H1 (cell line): ENCODE results near the gene LIMA1. TPM values are rescaled to one million over a fixed set of nuclear protein-coding genes. Genes with fewer than 3 reads are reported as not detected.

ENCODE experiments used
- CTCF ChIA-PET: fragments of 300-600 bp; sonication (Branson Sonifier 250); formaldehyde crosslinking; loops from one replicate; lab custom pipeline; 2021; ENCODE audit not compliant: partially characterized antibody; lab: Charles Lee
- POLR2A ChIA-PET: fragments of 300-600 bp; sonication (Branson Sonifier 250); formaldehyde crosslinking; loops from one replicate; lab custom pipeline; 2021; ENCODE audit warnings: inconsistent platforms; ENCODE audit not compliant: partially characterized antibody; lab: Charles Lee
- DNase-seq, 2 experiments: peaks; one replicate each; pipeline versions ENCODE4 v3.0.0 to v3.0.0-alpha.2; 2010 to 2022; ENCODE audit warnings: low spot score in 2 of 2, low read depth in 1 of 2, mixed read lengths in 1 of 2
- FAIRE-seq: peaks from 2 replicates; lab custom pipeline; 2011; peaks lifted over from hg19 to GRCh38; lab: Jason Lieb, UNC
- H2AFZ ChIP-seq: 2 replicates; pipeline ENCODE4 v1.8.1; 2012; ENCODE audit warnings: low read length, inconsistent platforms
- H2AK5ac ChIP-seq: 2 replicates; pipeline ENCODE4 v1.6.1; 2013; ENCODE audit warnings: low read depth, low read length
- H2BK120ac ChIP-seq: replicated peaks from 2 replicates; pipeline ENCODE3; 2013; ENCODE audit warnings: low read depth, low read length, inconsistent platforms
- H2BK12ac ChIP-seq: 2 replicates; pipeline ENCODE4 v1.6.1; 2013; ENCODE audit warnings: low read depth, low read length
- H2BK15ac ChIP-seq: 2 replicates; pipeline ENCODE4 v1.6.1; 2013; ENCODE audit warnings: low read length
- H2BK20ac ChIP-seq: 2 replicates; pipeline ENCODE4 v1.6.1; 2013; ENCODE audit warnings: low read length
- H2BK5ac ChIP-seq: 2 replicates; pipeline ENCODE4 v1.6.1; 2013; ENCODE audit warnings: low read depth, low read length
- H3K14ac ChIP-seq: 2 replicates; pipeline ENCODE4 v1.6.1; 2013; ENCODE audit warnings: inconsistent platforms; ENCODE audit not compliant: insufficient read length
- H3K18ac ChIP-seq: 2 replicates; pipeline ENCODE4 v1.6.1; 2013; ENCODE audit warnings: low read length; ENCODE audit errors: extremely low read depth
- H3K23ac ChIP-seq: 2 replicates; pipeline ENCODE4 v1.6.1; 2013; ENCODE audit warnings: inconsistent platforms; ENCODE audit not compliant: insufficient read length
- H3K23me2 ChIP-seq: 2 replicates; pipeline ENCODE4 v1.6.1; 2013; ENCODE audit warnings: low read depth, low read length
- H3K27ac ChIP-seq: 2 replicates; pipeline ENCODE4 v1.6.1; 2011; ENCODE audit warnings: low read depth, low read length, inconsistent platforms
- H3K27me3 ChIP-seq, 4 experiments: replicated peaks in 1 of 4; 1 replicate in 1 of 4; 2 replicates in 3 of 4; pipeline versions ENCODE4 v1.6.1 to v1.8.1; 2011 to 2013; ENCODE audit warnings: low read length in 3 of 4, mild to moderate bottlenecking in 3 of 4, inconsistent platforms in 2 of 4, mixed read lengths in 2 of 4, moderate library complexity in 1 of 4; ENCODE audit not compliant: control insufficient read depth in 3 of 4, insufficient read depth in 3 of 4; ENCODE audit errors: extremely low read depth in 1 of 4
- H3K36me3 ChIP-seq, 4 experiments: 2 replicates each; pipeline versions ENCODE4 v1.6.1 to v1.8.1; 2011 to 2013; ENCODE audit warnings: mild to moderate bottlenecking in 4 of 4, low read length in 3 of 4, moderate library complexity in 2 of 4, control low read depth in 1 of 4, inconsistent platforms in 1 of 4; ENCODE audit not compliant: insufficient read depth in 4 of 4, control insufficient read depth in 2 of 4
- H3K4ac ChIP-seq: replicated peaks from 2 replicates; pipeline ENCODE3; 2013; ENCODE audit warnings: low read length, low read depth, mixed read lengths, inconsistent platforms; ENCODE audit not compliant: insufficient read length
- H3K4me1 ChIP-seq, 4 experiments: replicated peaks in 1 of 4; 1 replicate in 1 of 4; 2 replicates in 3 of 4; pipeline versions ENCODE4 v1.6.1 to v1.8.1; 2011 to 2013; ENCODE audit warnings: low read length in 3 of 4, inconsistent platforms in 2 of 4, mixed read lengths in 1 of 4; ENCODE audit not compliant: insufficient read depth in 4 of 4, control insufficient read depth in 3 of 4
- H3K4me2 ChIP-seq, 2 experiments: 2 replicates each; pipeline versions ENCODE4 v1.6.1 to v1.8.1; 2011 to 2013; ENCODE audit warnings: low read depth in 2 of 2, low read length in 2 of 2, control low read depth in 1 of 2, inconsistent platforms in 1 of 2, mild to moderate bottlenecking in 1 of 2; ENCODE audit not compliant: insufficient read depth in 1 of 2
- H3K4me3 ChIP-seq, 4 experiments: fragments of 200-600, 300-600 bp in 1 of 4; sonication (generic), shearing (Covaris generic), sonication (Bioruptor Twin) in 1 of 4; 2 replicates each; pipeline versions ENCODE4 v1.5.1 to v1.8.1; 2011 to 2016; ENCODE audit warnings: low read length in 4 of 4, low read depth in 3 of 4, control low read depth in 2 of 4, inconsistent platforms in 2 of 4, mild to moderate bottlenecking in 2 of 4, mixed read lengths in 1 of 4, moderate library complexity in 1 of 4; ENCODE audit not compliant: insufficient read depth in 2 of 4; ENCODE audit errors: extremely low read depth in 1 of 4
- H3K56ac ChIP-seq: replicated peaks from 2 replicates; pipeline ENCODE3; 2013; ENCODE audit warnings: low read depth, mild to moderate bottlenecking, mixed read lengths, low read length, inconsistent platforms; ENCODE audit not compliant: insufficient read length
- H3K79me1 ChIP-seq: 2 replicates; pipeline ENCODE4 v1.6.1; 2013; ENCODE audit warnings: low read depth, low read length, control low read depth
- H3K79me2 ChIP-seq, 2 experiments: 2 replicates each; pipeline versions ENCODE4 v1.6.1 to v1.8.1; 2012 to 2013; ENCODE audit warnings: low read length in 2 of 2, mild to moderate bottlenecking in 2 of 2, inconsistent platforms in 1 of 2; ENCODE audit not compliant: insufficient read depth in 2 of 2, control insufficient read depth in 1 of 2
- H3K9ac ChIP-seq, 4 experiments: replicated peaks in 1 of 4; 1 replicate in 1 of 4; 2 replicates in 3 of 4; pipeline versions ENCODE4 v1.6.1 to v1.8.1; 2011 to 2013; ENCODE audit warnings: low read depth in 3 of 4, low read length in 3 of 4, control low read depth in 2 of 4, mild to moderate bottlenecking in 2 of 4, moderate library complexity in 2 of 4, inconsistent platforms in 1 of 4; ENCODE audit errors: extremely low read depth in 1 of 4
- H3K9me3 ChIP-seq, 2 experiments: 2 replicates each; pipeline versions ENCODE4 v1.6.1 to v1.8.1; 2012 to 2013; ENCODE audit warnings: mild to moderate bottlenecking in 2 of 2, moderate library complexity in 2 of 2, control low read depth in 1 of 2, inconsistent platforms in 1 of 2, low read depth in 1 of 2, low read length in 1 of 2, mixed read lengths in 1 of 2; ENCODE audit not compliant: insufficient read depth in 2 of 2
- H4K20me1 ChIP-seq, 2 experiments: replicated peaks in 1 of 2; 2 replicates each; pipeline versions ENCODE3 to v1.8.1; 2011 to 2013; ENCODE audit warnings: inconsistent platforms in 2 of 2, low read length in 2 of 2, mild to moderate bottlenecking in 1 of 2; ENCODE audit not compliant: insufficient read depth in 2 of 2, control insufficient read depth in 1 of 2
- H4K5ac ChIP-seq: 2 replicates; pipeline ENCODE4 v1.6.1; 2013; ENCODE audit warnings: low read length, low read depth, mixed read lengths, inconsistent platforms; ENCODE audit not compliant: insufficient read length
- H4K8ac ChIP-seq: 2 replicates; pipeline ENCODE4 v1.8.0; 2013; ENCODE audit warnings: mild to moderate bottlenecking, moderate library complexity, low read length, inconsistent platforms; ENCODE audit not compliant: insufficient read depth; ENCODE audit errors: extremely low read depth
- H4K91ac ChIP-seq: replicated peaks from 2 replicates; pipeline ENCODE3; 2013; ENCODE audit warnings: low read length, mixed read lengths, inconsistent platforms; ENCODE audit not compliant: insufficient read length
- CEBPB ChIP-seq: IDR thresholded peaks from 2 replicates; pipeline ENCODE4 v1.6.1; 2012; ENCODE audit warnings: low read depth, low read length
- CREB1 ChIP-seq: IDR thresholded peaks from 2 replicates; pipeline ENCODE4 v1.6.1; 2012; ENCODE audit warnings: inconsistent platforms
- EP300 ChIP-seq, 2 experiments: IDR thresholded peaks; 1 replicate in 1 of 2; 2 replicates in 1 of 2; pipeline ENCODE4 v1.6.1; 2011 to 2012; ENCODE audit warnings: low read depth in 2 of 2, low read length in 2 of 2, mild to moderate bottlenecking in 2 of 2, borderline replicate concordance in 1 of 2, inconsistent platforms in 1 of 2, moderate library complexity in 1 of 2
- GTF2F1 ChIP-seq: IDR thresholded peaks from 2 replicates; pipeline ENCODE4 v1.6.1; 2012; ENCODE audit warnings: low read depth, low read length, improper control_type of control experiment, borderline replicate concordance
- HDAC2 ChIP-seq, 2 experiments: fragments of 300-600 bp in 1 of 2; sonication (generic) in 1 of 2; IDR thresholded peaks; 2 replicates each; pipeline ENCODE4 v1.6.1; 2011 to 2012; ENCODE audit warnings: low read depth in 2 of 2, low read length in 2 of 2, mild to moderate bottlenecking in 2 of 2, moderate library complexity in 2 of 2, borderline replicate concordance in 1 of 2, inconsistent platforms in 1 of 2
- KDM5A ChIP-seq: fragments of 200-600 bp; IDR thresholded peaks from 2 replicates; pipeline ENCODE4 v1.7.1; 2012; ENCODE audit warnings: mild to moderate bottlenecking, low read length, inconsistent platforms, mixed read lengths
- MAFK ChIP-seq: IDR thresholded peaks from 2 replicates; pipeline ENCODE4 v1.6.1; 2012; ENCODE audit warnings: low read depth, mild to moderate bottlenecking, improper control_type of control experiment, low read length
- MAX ChIP-seq: IDR thresholded peaks from 2 replicates; pipeline ENCODE4 v1.6.1; 2012; ENCODE audit warnings: inconsistent platforms
- RXRA ChIP-seq: IDR thresholded peaks from 2 replicates; pipeline ENCODE4 v1.6.1; 2011; ENCODE audit warnings: low read depth, mild to moderate bottlenecking, low read length, moderate library complexity; ENCODE audit not compliant: insufficient read depth
- SIN3A ChIP-seq, 2 experiments: IDR thresholded peaks in 1 of 2; conservative IDR thresholded peaks in 1 of 2; 2 replicates each; pipeline ENCODE4 v1.6.1; 2011 to 2012; ENCODE audit warnings: low read length in 2 of 2, improper control_type of control experiment in 1 of 2, low read depth in 1 of 2, mild to moderate bottlenecking in 1 of 2
- SP4 ChIP-seq: IDR thresholded peaks from 2 replicates; pipeline ENCODE4 v1.6.1; 2012; ENCODE audit warnings: low read length, inconsistent platforms
- WGBS, 2 experiments: shearing (Covaris generic) in 1 of 2; methylation state at CpG; one replicate each; pipeline versions ENCODE4 v1.1.6 to v1.1.7; 2013 to 2015; ENCODE audit warnings: low lambda C conversion rate in 2 of 2, mixed read lengths in 2 of 2, inconsistent platforms in 1 of 2, low coverage in 1 of 2, missing lambda C conversion rate in 1 of 2; ENCODE audit not compliant: insufficient replicate concordance in 2 of 2, insufficient coverage in 1 of 2, insufficient read length in 1 of 2; ENCODE audit errors: extremely low coverage in 1 of 2, missing lambda C conversion rate in 1 of 2; 5-methylcytosine and 5-hydroxymethylcytosine counted together
- polyA plus RNA-seq, 7 experiments: library from polyadenylated mRNA; depleted of rRNA in 3 of 7; stranded (reverse) in 5 of 7; unstranded in 2 of 7; fragments of >200 nt in 5 of 7; fragments of 200-250 nt in 2 of 7; gene quantifications; 1 replicate in 5 of 7; 2 replicates in 1 of 7; 4 replicates in 1 of 7; pipeline versions ENCODE4 v1.2.1 to v1.2.3, GENCODE V29; 2011 to 2013; ENCODE audit warnings: missing spikeins in 2 of 7, mixed read lengths in 2 of 7
- total RNA-seq: library from RNA; stranded (reverse); fragmentation: NEBNext Ultra II Directional; extraction: Animal tissue kit (Norgen Biotek cat#: 25700); gene quantifications from 2 replicates; pipeline ENCODE4 v1.2.1, GENCODE V29; 2021
- TF ChIP-seq, protein P1 (sequence below): IDR thresholded peaks from 2 replicates; pipeline ENCODE4 v1.6.1; 2011; ENCODE audit warnings: low read depth, mild to moderate bottlenecking, low read length; ENCODE audit not compliant: insufficient read depth

Gene LIMA1
- total and polyA plus RNA-seq, 2 of the 8 experiments (the other 6 are each of a cell fraction or from before 2014, with no cell fraction given): 12.7 to 47.6 TPM

DNA sequence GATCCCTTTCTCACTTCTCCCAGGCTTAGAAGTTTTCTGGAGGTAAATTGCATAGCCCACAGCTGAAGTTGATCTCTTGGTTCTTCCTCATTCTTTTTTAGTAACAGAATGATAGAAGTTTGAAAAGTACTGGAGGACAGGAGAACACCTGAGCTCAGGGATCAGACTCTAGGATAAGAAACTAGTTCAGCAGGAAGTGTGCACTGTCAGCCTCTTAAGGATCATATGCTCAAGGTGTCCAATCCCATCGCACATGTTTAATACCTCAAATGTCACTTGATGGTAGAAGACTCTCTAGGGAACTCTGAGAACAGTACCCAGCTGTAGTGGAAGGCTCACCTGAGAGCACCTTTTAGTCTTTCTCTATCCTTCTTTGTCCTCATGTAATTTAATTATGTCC is 14.7 kb upstream of the LIMA1 start:
- no peak overlapping the region for H2AK5ac ChIP-seq
- H3K36me3 ChIP-seq: no peaks in the 10 kb centered on the region
- no peaks in the 10 kb centered on the region for H3K79me1 ChIP-seq
- POLR2A ChIA-PET: interaction anchor here (1.2 kb wide), 1 partner anchor 13 kb away, joined by 5 read pairs; no protein-coding TSS in a partner anchor
- H3K9me3 ChIP-seq: no peaks in the 10 kb centered on the region
- no peak overlapping the region for H4K5ac ChIP-seq
- no peaks in the 10 kb centered on the region for H3K79me2 ChIP-seq
- H3K27ac ChIP-seq: no peak overlapping the region
- no peak overlapping the region for H3K9ac ChIP-seq
- H3K14ac ChIP-seq: no peak overlapping the region
- H3K4me1 ChIP-seq: peaks cover 0 to 3% (median 0%) of the 10 kb centered on the region in 4 experiments; a peak in 1 of 7 replicates
- no peak overlapping the region for H3K4ac ChIP-seq
- CTCF ChIA-PET: interaction anchor here (0.7 to 1.7 kb wide), 6 partner anchors 17 to 259 kb away, joined by 3 to 6 read pairs (median 3); partner anchors contain the start of gene SMARCD1
- H3K18ac ChIP-seq: no peak overlapping the region
- DNase-seq: no peak
- no peak overlapping the region for H3K56ac ChIP-seq
- H3K27me3 ChIP-seq: no peaks in the 10 kb centered on the region
- no peak overlapping the region for H3K23ac ChIP-seq
- H3K4me2 ChIP-seq: no peak overlapping the region
- H3K4me3 ChIP-seq: no peak overlapping the region
- no peak overlapping the region for H2AFZ ChIP-seq
- no peak overlapping the region for H4K91ac ChIP-seq
- H2BK20ac ChIP-seq: no peak overlapping the region
- H2BK15ac ChIP-seq: no peak overlapping the region
- H2BK5ac ChIP-seq: no peak overlapping the region
- H3K23me2 ChIP-seq: no peaks in the 10 kb centered on the region
- H4K20me1 ChIP-seq: no peaks in the 10 kb centered on the region
- WGBS, 2 experiments: 82% methylated on average over 1 of the region's 1 CpG; no CpG with 5 or more reads in 1 of the 2 experiments
- no peak overlapping the region for H2BK120ac ChIP-seq
- H4K8ac ChIP-seq: no peak overlapping the region
- no peak for FAIRE-seq
- no peak overlapping the region for H2BK12ac ChIP-seq
- no peak for TF ChIP-seq HDAC2 (IDR thresholded peaks at IDR 0.05; ENCODE audit: borderline replicate concordance in 1 of 2, low read depth in 2 of 2, low read length in 2 of 2)
- no peak for TF ChIP-seq RXRA
- TF ChIP-seq CEBPB: no peak
- TF ChIP-seq SIN3A (conservative IDR thresholded peaks at IDR 0.05 in 1 of 2, IDR thresholded peaks at IDR 0.05 in 1 of 2; ENCODE audit: low read depth in 1 of 2, low read length in 2 of 2): no peak
- TF ChIP-seq CREB1: no peak
- TF ChIP-seq, protein P1, sequence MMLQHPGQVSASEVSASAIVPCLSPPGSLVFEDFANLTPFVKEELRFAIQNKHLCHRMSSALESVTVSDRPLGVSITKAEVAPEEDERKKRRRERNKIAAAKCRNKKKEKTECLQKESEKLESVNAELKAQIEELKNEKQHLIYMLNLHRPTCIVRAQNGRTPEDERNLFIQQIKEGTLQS: no peak
- no peak for TF ChIP-seq SP4
- TF ChIP-seq GTF2F1: no peak
- no peak for TF ChIP-seq MAFK
- no peak for TF ChIP-seq MAX
- no peak for TF ChIP-seq EP300 (IDR thresholded peaks at IDR 0.05; ENCODE audit: borderline replicate concordance in 1 of 2, low read depth in 2 of 2, low read length in 2 of 2)
- TF ChIP-seq KDM5A: no peak
